ENCODE measurements around the gene FHL5. TPM values are rescaled to one million over a fixed set of nuclear protein-coding genes. Genes with fewer than 3 reads are reported as not detected.

FHL5 gene
- total and polyA plus RNA-seq, 2 experiments from 2014 or later: not detected

DNA sequence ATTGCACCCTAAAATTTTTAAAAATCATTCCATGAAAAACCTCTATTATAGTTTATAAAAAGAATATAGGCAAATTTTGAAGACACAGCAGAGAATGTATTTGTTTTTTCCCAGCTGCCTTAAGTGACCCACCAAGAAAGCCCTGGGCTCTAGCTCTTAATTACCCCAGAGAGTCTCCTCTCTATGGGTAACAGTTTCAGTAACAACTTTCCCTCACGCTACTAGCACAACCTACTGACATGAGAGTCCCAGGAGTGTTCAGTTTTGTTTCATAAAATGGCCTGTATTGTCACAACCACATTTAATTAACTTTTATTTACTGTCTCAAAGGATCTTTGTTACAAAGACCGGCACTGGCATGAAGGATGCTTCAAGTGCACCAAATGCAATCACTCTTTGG is 41.5 kb downstream of the FHL5 start:
- Histone ChIP-seq H3K4me2 (no peak overlapping the region), H3K27ac (ENCODE audit: low read depth) (no peak overlapping the region), H3K9me2 (ENCODE audit: insufficient read depth) (0 out of 2 replicates have a peak, but pooled peaks cover 6% of the 10 kb centered on the region), H3F3A (replicated peaks; ENCODE audit: low read depth) (no peaks in the 10 kb centered on the region), H3K4me1 (ENCODE audit: insufficient read depth) (peaks cover 5% of the 10 kb centered on the region; the same call in 1 of the 2 replicates), H3K27me3 (ENCODE audit: insufficient read depth) (no peaks in the 10 kb centered on the region), H3K4me3 (no peak overlapping the region), H3K79me2 (replicated peaks; ENCODE audit: insufficient read depth) (no peaks in the 10 kb centered on the region), H3K36me3 (ENCODE audit: insufficient read depth) (no peaks in the 10 kb centered on the region), H2AFZ (no peak overlapping the region), H4K20me1 (replicated peaks; ENCODE audit: insufficient read depth) (no peaks in the 10 kb centered on the region)
- Mint-ChIP-seq H3K27ac (0 out of 2 replicates have a peak overlapping the region, but pooled peaks have one; percentile 15), H3K27me3 (ENCODE audit: insufficient read depth, low read depth, poor library complexity) (no peaks in the 10 kb centered on the region), H3K36me3 (ENCODE audit: low read depth) (no peaks in the 10 kb centered on the region), H3K9me3 (no peaks in the 10 kb centered on the region), H3K4me3 (no peak overlapping the region), H3K4me1 (peaks cover 7% of the 10 kb centered on the region; the same call in 2 of the 3 replicates)
- DNase-seq (ENCODE audit: low spot score) (no peak), ATAC-seq (no peak)
- TF ChIP-seq JUNB (IDR thresholded peaks at IDR 0.05; ENCODE audit: unreplicated experiment) (no peak), CREB1 (CRISPR knock-in tag; IDR thresholded peaks at IDR 0.05; ENCODE audit: low read depth) (no peak), POLR2AphosphoS5 (IDR thresholded peaks at IDR 0.05; ENCODE audit: low read depth) (no peak)
- TF ChIP-seq, protein P1, sequence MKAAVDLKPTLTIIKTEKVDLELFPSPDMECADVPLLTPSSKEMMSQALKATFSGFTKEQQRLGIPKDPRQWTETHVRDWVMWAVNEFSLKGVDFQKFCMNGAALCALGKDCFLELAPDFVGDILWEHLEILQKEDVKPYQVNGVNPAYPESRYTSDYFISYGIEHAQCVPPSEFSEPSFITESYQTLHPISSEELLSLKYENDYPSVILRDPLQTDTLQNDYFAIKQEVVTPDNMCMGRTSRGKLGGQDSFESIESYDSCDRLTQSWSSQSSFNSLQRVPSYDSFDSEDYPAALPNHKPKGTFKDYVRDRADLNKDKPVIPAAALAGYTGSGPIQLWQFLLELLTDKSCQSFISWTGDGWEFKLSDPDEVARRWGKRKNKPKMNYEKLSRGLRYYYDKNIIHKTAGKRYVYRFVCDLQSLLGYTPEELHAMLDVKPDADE (IDR thresholded peaks at IDR 0.05): no peak

GRCh38 chr6:96608074-96608473 is 45.1 kb downstream of the FHL5 start:
- Histone ChIP-seq H3K27ac (ENCODE audit: low read depth) (no peak overlapping the region), H3K36me3 (ENCODE audit: insufficient read depth) (no peaks in the 10 kb centered on the region), H3K9me2 (ENCODE audit: insufficient read depth) (0 out of 2 replicates have a peak, but pooled peaks cover 6% of the 10 kb centered on the region), H3K79me2 (replicated peaks; ENCODE audit: insufficient read depth) (no peaks in the 10 kb centered on the region), H4K20me1 (replicated peaks; ENCODE audit: insufficient read depth) (no peaks in the 10 kb centered on the region), H2AFZ (no peak overlapping the region), H3K27me3 (ENCODE audit: insufficient read depth) (no peaks in the 10 kb centered on the region), H3F3A (replicated peaks; ENCODE audit: low read depth) (no peaks in the 10 kb centered on the region), H3K4me1 (ENCODE audit: insufficient read depth) (peaks cover 5% of the 10 kb centered on the region; the same call in 1 of the 2 replicates), H3K4me2 (no peak overlapping the region), H3K4me3 (no peak overlapping the region)
- no peaks in the 10 kb centered on the region for H3K9me3 Mint-ChIP-seq
- H3K27ac Mint-ChIP-seq: no peak overlapping the region
- H3K4me1 Mint-ChIP-seq: peaks cover 9% of the 10 kb centered on the region; the same call in 2 of the 3 replicates
- no peaks in the 10 kb centered on the region for H3K36me3 Mint-ChIP-seq (ENCODE audit: low read depth)
- ATAC-seq: no peak
- H3K4me3 Mint-ChIP-seq: no peak overlapping the region
- no peak for DNase-seq (ENCODE audit: low spot score)
- H3K27me3 Mint-ChIP-seq (ENCODE audit: insufficient read depth, low read depth, poor library complexity): no peaks in the 10 kb centered on the region
- TF ChIP-seq, protein P2, sequence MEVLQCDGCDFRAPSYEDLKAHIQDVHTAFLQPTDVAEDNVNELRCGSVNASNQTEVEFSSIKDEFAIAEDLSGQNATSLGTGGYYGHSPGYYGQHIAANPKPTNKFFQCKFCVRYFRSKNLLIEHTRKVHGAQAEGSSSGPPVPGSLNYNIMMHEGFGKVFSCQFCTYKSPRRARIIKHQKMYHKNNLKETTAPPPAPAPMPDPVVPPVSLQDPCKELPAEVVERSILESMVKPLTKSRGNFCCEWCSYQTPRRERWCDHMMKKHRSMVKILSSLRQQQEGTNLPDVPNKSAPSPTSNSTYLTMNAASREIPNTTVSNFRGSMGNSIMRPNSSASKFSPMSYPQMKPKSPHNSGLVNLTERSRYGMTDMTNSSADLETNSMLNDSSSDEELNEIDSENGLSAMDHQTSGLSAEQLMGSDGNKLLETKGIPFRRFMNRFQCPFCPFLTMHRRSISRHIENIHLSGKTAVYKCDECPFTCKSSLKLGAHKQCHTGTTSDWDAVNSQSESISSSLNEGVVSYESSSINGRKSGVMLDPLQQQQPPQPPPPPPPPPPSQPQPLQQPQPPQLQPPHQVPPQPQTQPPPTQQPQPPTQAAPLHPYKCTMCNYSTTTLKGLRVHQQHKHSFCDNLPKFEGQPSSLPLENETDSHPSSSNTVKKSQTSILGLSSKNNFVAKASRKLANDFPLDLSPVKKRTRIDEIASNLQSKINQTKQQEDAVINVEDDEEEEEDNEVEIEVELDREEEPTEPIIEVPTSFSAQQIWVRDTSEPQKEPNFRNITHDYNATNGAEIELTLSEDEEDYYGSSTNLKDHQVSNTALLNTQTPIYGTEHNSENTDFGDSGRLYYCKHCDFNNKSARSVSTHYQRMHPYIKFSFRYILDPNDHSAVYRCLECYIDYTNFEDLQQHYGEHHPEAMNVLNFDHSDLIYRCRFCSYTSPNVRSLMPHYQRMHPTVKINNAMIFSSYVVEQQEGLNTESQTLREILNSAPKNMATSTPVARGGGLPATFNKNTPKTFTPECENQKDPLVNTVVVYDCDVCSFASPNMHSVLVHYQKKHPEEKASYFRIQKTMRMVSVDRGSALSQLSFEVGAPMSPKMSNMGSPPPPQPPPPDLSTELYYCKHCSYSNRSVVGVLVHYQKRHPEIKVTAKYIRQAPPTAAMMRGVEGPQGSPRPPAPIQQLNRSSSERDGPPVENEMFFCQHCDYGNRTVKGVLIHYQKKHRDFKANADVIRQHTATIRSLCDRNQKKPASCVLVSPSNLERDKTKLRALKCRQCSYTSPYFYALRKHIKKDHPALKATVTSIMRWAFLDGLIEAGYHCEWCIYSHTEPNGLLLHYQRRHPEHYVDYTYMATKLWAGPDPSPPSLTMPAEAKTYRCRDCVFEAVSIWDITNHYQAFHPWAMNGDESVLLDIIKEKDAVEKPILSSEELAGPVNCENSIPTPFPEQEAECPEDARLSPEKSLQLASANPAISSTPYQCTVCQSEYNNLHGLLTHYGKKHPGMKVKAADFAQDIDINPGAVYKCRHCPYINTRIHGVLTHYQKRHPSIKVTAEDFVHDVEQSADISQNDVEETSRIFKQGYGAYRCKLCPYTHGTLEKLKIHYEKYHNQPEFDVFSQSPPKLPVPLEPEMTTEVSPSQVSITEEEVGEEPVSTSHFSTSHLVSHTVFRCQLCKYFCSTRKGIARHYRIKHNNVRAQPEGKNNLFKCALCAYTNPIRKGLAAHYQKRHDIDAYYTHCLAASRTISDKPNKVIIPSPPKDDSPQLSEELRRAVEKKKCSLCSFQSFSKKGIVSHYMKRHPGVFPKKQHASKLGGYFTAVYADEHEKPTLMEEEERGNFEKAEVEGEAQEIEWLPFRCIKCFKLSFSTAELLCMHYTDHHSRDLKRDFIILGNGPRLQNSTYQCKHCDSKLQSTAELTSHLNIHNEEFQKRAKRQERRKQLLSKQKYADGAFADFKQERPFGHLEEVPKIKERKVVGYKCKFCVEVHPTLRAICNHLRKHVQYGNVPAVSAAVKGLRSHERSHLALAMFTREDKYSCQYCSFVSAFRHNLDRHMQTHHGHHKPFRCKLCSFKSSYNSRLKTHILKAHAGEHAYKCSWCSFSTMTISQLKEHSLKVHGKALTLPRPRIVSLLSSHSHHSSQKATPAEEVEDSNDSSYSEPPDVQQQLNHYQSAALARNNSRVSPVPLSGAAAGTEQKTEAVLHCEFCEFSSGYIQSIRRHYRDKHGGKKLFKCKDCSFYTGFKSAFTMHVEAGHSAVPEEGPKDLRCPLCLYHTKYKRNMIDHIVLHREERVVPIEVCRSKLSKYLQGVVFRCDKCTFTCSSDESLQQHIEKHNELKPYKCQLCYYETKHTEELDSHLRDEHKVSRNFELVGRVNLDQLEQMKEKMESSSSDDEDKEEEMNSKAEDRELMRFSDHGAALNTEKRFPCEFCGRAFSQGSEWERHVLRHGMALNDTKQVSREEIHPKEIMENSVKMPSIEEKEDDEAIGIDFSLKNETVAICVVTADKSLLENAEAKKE (CRISPR knock-in tag; IDR thresholded peaks at IDR 0.05): no peak
- TF ChIP-seq POLR2AphosphoS5 (IDR thresholded peaks at IDR 0.05; ENCODE audit: low read depth) (no peak), STAT1 (IDR thresholded peaks at IDR 0.05; ENCODE audit: unreplicated experiment) (no peak), REST (IDR thresholded peaks at IDR 0.05; ENCODE audit: unreplicated experiment) (no peak), JUNB (IDR thresholded peaks at IDR 0.05; ENCODE audit: unreplicated experiment) (no peak), NANOG (IDR thresholded peaks at IDR 0.05; ENCODE audit: borderline replicate concordance) (no peak)
- TF ChIP-seq, protein P3, sequence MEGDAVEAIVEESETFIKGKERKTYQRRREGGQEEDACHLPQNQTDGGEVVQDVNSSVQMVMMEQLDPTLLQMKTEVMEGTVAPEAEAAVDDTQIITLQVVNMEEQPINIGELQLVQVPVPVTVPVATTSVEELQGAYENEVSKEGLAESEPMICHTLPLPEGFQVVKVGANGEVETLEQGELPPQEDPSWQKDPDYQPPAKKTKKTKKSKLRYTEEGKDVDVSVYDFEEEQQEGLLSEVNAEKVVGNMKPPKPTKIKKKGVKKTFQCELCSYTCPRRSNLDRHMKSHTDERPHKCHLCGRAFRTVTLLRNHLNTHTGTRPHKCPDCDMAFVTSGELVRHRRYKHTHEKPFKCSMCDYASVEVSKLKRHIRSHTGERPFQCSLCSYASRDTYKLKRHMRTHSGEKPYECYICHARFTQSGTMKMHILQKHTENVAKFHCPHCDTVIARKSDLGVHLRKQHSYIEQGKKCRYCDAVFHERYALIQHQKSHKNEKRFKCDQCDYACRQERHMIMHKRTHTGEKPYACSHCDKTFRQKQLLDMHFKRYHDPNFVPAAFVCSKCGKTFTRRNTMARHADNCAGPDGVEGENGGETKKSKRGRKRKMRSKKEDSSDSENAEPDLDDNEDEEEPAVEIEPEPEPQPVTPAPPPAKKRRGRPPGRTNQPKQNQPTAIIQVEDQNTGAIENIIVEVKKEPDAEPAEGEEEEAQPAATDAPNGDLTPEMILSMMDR (conservative IDR thresholded peaks at IDR 0.05; ENCODE audit: low read depth in 2 of 2): no peak

All from GM23338 (cell line).